MM.1S (cell line): ENCODE results near the gene ITCH.

Source experiments
- DNase-seq: peaks from one replicate; pipeline ENCODE4 v3.0.0-alpha.2; 2015
- H2AFZ ChIP-seq: fragments of 300-600 bp; sonication (generic); 2 replicates; pipeline ENCODE4 v1.6.0; 2016; ENCODE audit warnings: antibody characterized with exemption, low read length
- H3F3A ChIP-seq: fragments of 300-600 bp; sonication (generic); 2 replicates; pipeline ENCODE4 v1.6.1; 2016; ENCODE audit warnings: mild to moderate bottlenecking, antibody characterized with exemption, low read length, moderate library complexity, mixed read lengths; ENCODE audit not compliant: insufficient read depth
- H3K27ac ChIP-seq: fragments of 300-600 bp; sonication (generic); 2 replicates; pipeline ENCODE4 v1.5.1; 2016; ENCODE audit warnings: mild to moderate bottlenecking, low read length
- H3K27me3 ChIP-seq: fragments of 300-600 bp; sonication (generic); replicated peaks from 2 replicates; pipeline ENCODE4 v1.6.0; 2016; ENCODE audit warnings: low read length; ENCODE audit not compliant: insufficient read depth
- H3K36me3 ChIP-seq: fragments of 300-600 bp; sonication (generic); replicated peaks from 2 replicates; pipeline ENCODE4 v1.6.1; 2016; ENCODE audit warnings: mild to moderate bottlenecking, low read length, mixed read lengths; ENCODE audit not compliant: insufficient read depth
- H3K4me1 ChIP-seq: fragments of 300-600 bp; sonication (generic); 2 replicates; pipeline ENCODE4 v1.6.1; 2016; ENCODE audit warnings: low read length, mixed read lengths
- H3K4me2 ChIP-seq: fragments of 300-600 bp; sonication (generic); 2 replicates; pipeline ENCODE4 v1.6.0; 2016; ENCODE audit warnings: low read depth, low read length
- H3K4me3 ChIP-seq: fragments of 300-600 bp; sonication (generic); 2 replicates; pipeline ENCODE4 v1.5.1; 2016; ENCODE audit warnings: low read length, mixed read lengths
- H3K79me2 ChIP-seq: fragments of 300-600 bp; sonication (generic); 2 replicates; pipeline ENCODE4 v1.6.1; 2016; ENCODE audit warnings: mixed run types, low read length, mixed read lengths
- H3K9ac ChIP-seq: fragments of 300-600 bp; sonication (generic); 2 replicates; pipeline ENCODE4 v1.6.1; 2016; ENCODE audit warnings: low read length, mixed read lengths
- H3K9me2 ChIP-seq: fragments of 300-600 bp; sonication (generic); replicated peaks from 2 replicates; pipeline ENCODE4 v1.6.1; 2016; ENCODE audit warnings: mild to moderate bottlenecking, low read length, mixed read lengths; ENCODE audit not compliant: insufficient read depth
- H3K9me3 ChIP-seq: fragments of 300-600 bp; sonication (generic); replicated peaks from 2 replicates; pipeline ENCODE4 v1.6.1; 2016; ENCODE audit warnings: mild to moderate bottlenecking, low read length, mixed read lengths; ENCODE audit not compliant: insufficient read depth
- H4K20me1 ChIP-seq: fragments of 300-600 bp; sonication (generic); 2 replicates; pipeline ENCODE4 v1.6.1; 2016; ENCODE audit warnings: mild to moderate bottlenecking, low read length, moderate library complexity, mixed read lengths; ENCODE audit not compliant: insufficient read depth
- EZH2 ChIP-seq: fragments of 300-600 bp; sonication (generic); optimal IDR thresholded peaks from 2 replicates; pipeline ENCODE3; 2017; ENCODE audit warnings: low read depth, mild to moderate bottlenecking, antibody characterized with exemption, low read length, mixed read lengths
- EZH2phosphoT487 ChIP-seq: fragments of 300-600 bp; sonication (generic); IDR thresholded peaks from 2 replicates; pipeline ENCODE4 v1.6.1; 2018; ENCODE audit warnings: antibody characterized with exemption, low read length
- TF ChIP-seq, protein P1 (sequence below): fragments of 300-600 bp; sonication (generic); IDR thresholded peaks from 2 replicates; pipeline ENCODE4 v1.5.1; 2016; ENCODE audit warnings: antibody characterized with exemption, low read length, mixed read lengths

ITCH gene

DNA sequence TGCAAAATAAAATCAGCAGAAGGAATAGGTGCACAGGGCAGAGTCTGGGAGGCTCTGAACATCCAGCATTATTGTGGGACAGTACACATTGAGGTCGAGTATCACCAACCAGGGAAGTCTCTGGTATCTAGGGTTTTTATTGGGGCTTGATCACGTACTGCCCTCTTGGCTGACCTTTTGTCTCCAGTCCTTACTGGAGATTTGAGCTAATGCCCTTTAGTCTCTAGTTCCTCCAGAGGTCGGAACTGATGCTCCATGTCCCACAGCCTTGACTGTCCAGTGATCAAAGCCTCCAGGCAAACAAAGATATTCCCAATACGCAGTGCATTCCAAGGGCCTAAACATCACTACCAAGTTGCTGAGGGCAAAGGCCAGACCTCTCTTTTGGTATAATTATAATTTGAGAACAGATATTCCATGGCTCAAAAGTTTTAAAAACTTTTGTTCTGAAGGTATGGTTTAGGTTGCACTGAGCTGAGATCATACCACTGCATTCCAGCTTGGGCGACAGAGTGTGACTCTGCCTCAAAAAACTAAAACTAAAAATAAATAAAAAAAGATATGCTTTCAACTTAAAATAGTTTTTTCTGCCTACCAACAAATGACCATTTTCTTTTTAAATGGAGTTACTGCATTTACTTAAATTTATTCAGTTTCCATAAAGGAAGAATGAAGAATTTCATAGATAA, 96.3 kb downstream of the ITCH start:
- TF ChIP-seq EZH2phosphoT487 (no peak), EZH2 (no peak)
- TF ChIP-seq, protein P1, sequence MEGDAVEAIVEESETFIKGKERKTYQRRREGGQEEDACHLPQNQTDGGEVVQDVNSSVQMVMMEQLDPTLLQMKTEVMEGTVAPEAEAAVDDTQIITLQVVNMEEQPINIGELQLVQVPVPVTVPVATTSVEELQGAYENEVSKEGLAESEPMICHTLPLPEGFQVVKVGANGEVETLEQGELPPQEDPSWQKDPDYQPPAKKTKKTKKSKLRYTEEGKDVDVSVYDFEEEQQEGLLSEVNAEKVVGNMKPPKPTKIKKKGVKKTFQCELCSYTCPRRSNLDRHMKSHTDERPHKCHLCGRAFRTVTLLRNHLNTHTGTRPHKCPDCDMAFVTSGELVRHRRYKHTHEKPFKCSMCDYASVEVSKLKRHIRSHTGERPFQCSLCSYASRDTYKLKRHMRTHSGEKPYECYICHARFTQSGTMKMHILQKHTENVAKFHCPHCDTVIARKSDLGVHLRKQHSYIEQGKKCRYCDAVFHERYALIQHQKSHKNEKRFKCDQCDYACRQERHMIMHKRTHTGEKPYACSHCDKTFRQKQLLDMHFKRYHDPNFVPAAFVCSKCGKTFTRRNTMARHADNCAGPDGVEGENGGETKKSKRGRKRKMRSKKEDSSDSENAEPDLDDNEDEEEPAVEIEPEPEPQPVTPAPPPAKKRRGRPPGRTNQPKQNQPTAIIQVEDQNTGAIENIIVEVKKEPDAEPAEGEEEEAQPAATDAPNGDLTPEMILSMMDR: no peak
- Histone ChIP-seq H3K27ac (no peak overlapping the region), H3K4me2 (no peak overlapping the region), H3K9me2 (no peaks in the 10 kb centered on the region), H4K20me1 (no peaks in the 10 kb centered on the region), H3K36me3 (peaks cover 6% of the 10 kb centered on the region; the same call in 1 of the 2 replicates), H3K27me3 (no peaks in the 10 kb centered on the region), H3K79me2 (peaks cover 26% of the 10 kb centered on the region), H3K9me3 (no peaks in the 10 kb centered on the region), H3K4me3 (no peak overlapping the region), H3K4me1 (0 out of 2 replicates have a peak, but pooled peaks cover 6% of the 10 kb centered on the region), H3F3A (no peaks in the 10 kb centered on the region), H3K9ac (no peak overlapping the region), H2AFZ (no peak overlapping the region)
- no peak for DNase-seq

DNA sequence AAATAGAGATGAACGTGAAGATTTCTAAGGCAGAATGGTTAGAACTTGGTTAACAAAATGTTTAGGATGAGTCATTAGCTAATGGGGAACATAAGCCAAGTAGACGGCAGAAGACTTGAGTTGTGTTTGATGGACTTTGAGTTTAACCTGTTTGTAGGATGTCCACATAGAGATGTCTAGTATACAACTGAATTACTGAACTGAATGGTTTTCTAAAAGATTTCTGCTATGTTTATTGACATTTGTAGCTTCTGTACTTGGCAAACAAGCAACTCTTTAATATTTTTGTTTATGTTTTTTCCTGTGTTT, 98.7 kb downstream of the ITCH start:
- Histone ChIP-seq H3K9me2 (no peaks in the 10 kb centered on the region), H3K4me3 (no peak overlapping the region), H3K79me2 (peaks cover 29% of the 10 kb centered on the region), H3F3A (no peaks in the 10 kb centered on the region), H3K4me2 (no peak overlapping the region), H4K20me1 (no peaks in the 10 kb centered on the region), H3K27me3 (no peaks in the 10 kb centered on the region), H3K4me1 (0 out of 2 replicates have a peak, but pooled peaks cover 6% of the 10 kb centered on the region), H3K36me3 (peaks cover 4% of the 10 kb centered on the region; the same call in 1 of the 2 replicates), H3K9ac (no peak overlapping the region), H3K27ac (no peak overlapping the region), H2AFZ (no peak overlapping the region), H3K9me3 (no peaks in the 10 kb centered on the region)
- no peak for DNase-seq
- no peak for TF ChIP-seq EZH2phosphoT487
- no peak for TF ChIP-seq EZH2
- TF ChIP-seq, protein P1: no peak

DNA sequence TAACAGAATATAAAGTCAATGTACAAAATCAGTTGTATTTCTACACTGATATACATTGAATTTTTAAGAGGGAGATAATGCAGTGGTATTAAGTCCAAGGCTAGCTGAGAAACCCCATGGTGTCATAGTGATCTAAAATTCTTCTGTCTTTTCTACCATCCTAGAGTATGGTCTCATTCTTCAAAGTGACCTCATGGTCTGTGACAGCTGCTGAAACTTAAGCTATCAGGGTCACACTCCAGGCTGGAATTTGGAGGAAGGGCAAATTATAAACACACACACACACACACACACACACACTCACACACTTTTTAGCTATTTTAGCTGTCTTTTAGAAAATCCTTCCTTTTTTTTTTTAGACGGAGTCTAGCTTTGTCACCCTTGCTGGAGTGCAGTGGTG, 105.9 kb downstream of the ITCH start:
- no peak overlapping the region for H3K9ac ChIP-seq
- no peaks in the 10 kb centered on the region; the same call in 1 of the 2 replicates for H3K36me3 ChIP-seq
- H3K27ac ChIP-seq: no peak overlapping the region; the same call in 1 of the 2 replicates
- H2AFZ ChIP-seq: no peak overlapping the region
- DNase-seq: no peak
- H3K4me1 ChIP-seq: peaks cover 36% of the 10 kb centered on the region
- H3F3A ChIP-seq: peaks cover 25% of the 10 kb centered on the region
- H3K4me3 ChIP-seq: no peak overlapping the region
- H3K79me2 ChIP-seq: peaks cover 21% of the 10 kb centered on the region
- H3K4me2 ChIP-seq: no peak overlapping the region
- H4K20me1 ChIP-seq: no peaks in the 10 kb centered on the region
- H3K9me2 ChIP-seq: no peaks in the 10 kb centered on the region
- H3K27me3 ChIP-seq: no peaks in the 10 kb centered on the region
- TF ChIP-seq, protein P1: no peak
- no peak for TF ChIP-seq EZH2
- H3K9me3 ChIP-seq: no peaks in the 10 kb centered on the region
